Prostate gland (tissue), 2 donors: ENCODE data around the gene DMD. TPM values are rescaled to one million over a fixed set of nuclear protein-coding genes. Genes with fewer than 3 reads are reported as not detected.

Experiments used
- DNase-seq: peaks from one replicate; pipeline ENCODE4 v3.0.0-alpha.2; 2019; ENCODE audit warnings: low spot score
- H3K27ac ChIP-seq, 2 donors: fragments of 200-600 bp; sonication (generic); 2 replicates each; pipeline ENCODE4 v1.5.1; 2017 to 2019
- H3K27me3 ChIP-seq: fragments of 200-600 bp; sonication (generic); replicated peaks from 2 replicates; pipeline ENCODE4 v1.5.1; 2019; ENCODE audit not compliant: insufficient read depth
- H3K36me3 ChIP-seq, 2 donors: fragments of 200-600 bp; sonication (generic); 1 replicate in 1 of 2; 2 replicates in 1 of 2; pipeline versions ENCODE4 v1.5.1 to v1.8.1; 2017 to 2019
- H3K4me1 ChIP-seq: fragments of 200-600 bp; sonication (generic); replicated peaks from 2 replicates; pipeline ENCODE4 v1.5.1; 2019
- H3K4me3 ChIP-seq, 2 donors: fragments of 200-600 bp; sonication (generic); 2 replicates each; pipeline ENCODE4 v1.5.1; 2017 to 2019
- H3K9me3 ChIP-seq: fragments of 200-600 bp; sonication (generic); 2 replicates; pipeline ENCODE4 v1.5.1; 2017
- POLR2A ChIP-seq: fragments of 450-650 bp; IDR thresholded peaks from one replicate; pipeline ENCODE4 v1.6.1; 2016; ENCODE audit warnings: antibody characterized with exemption, mild to moderate bottlenecking
- POLR2AphosphoS5 ChIP-seq: sonication (generic); formaldehyde crosslinking; IDR thresholded peaks from one replicate; pipeline ENCODE4 v1.6.1; 2017; ENCODE audit warnings: antibody characterized with exemption
- WGBS: methylation state at CpG from one replicate; pipeline ENCODE4 v1.1.5; 2018; 5-methylcytosine and 5-hydroxymethylcytosine counted together
- intact Hi-C: fragments of 100-400 bp; cut with DNase I; formaldehyde crosslinking; loops from one replicate; pipeline ENCODE4 v1.14.2; 2022
- total RNA-seq, 2 donors: library from RNA; depleted of rRNA; stranded (reverse); fragments of >200 nt; gene quantifications; one replicate each; pipeline ENCODE4 v1.1.0, GENCODE V29; 2016
- TF ChIP-seq, protein P1 (sequence below), 4 experiments: fragments of 200-600 bp in 2 of 4; fragments of 450-650 bp in 2 of 4; sonication (generic) in 2 of 4; IDR thresholded peaks; 1 replicate in 3 of 4; 2 replicates in 1 of 4; pipeline ENCODE4 v1.5.1; 2016 to 2019; ENCODE audit warnings: antibody characterized with exemption in 4 of 4, mild to moderate bottlenecking in 2 of 4, moderate library complexity in 2 of 4

The DMD gene
- total RNA-seq, 2 donors from 2014 or later: 17.6 to 34.8 TPM

DNA sequence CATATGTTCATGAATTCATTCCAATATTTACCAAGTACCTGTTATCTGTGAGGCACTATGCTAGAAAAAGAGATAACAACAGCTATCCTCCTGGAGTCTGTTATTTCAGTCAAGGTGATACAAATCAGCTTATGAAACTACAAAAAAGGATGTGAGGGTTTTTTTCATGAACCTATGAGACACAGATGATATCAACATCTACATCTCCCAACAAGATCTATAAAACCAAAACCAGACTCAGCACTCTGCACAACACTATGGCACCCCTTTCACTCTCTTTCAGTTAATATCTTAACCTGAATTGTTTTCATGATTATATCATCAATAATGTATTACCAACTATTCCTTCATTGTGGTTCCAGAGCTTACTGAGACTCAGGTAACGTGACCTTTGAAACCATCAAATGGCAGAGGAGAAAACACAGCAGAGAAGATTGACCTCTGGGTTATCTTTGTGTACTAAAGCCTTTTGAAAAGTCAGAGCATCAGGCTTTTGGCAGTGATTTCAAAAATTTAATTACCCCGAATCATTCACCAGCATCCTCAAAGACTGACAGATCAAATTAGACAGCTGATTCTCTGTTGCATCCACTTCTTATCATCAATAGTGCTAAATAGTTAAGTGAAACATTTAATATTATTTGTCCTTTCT is 1894.9 kb downstream of the DMD start:
- Histone ChIP-seq H3K4me1 (no peaks in the 10 kb centered on the region), H3K27ac (no peak overlapping the region), H3K4me3 (no peak overlapping the region), H3K36me3 (no peaks in the 10 kb centered on the region), H3K9me3 (no peaks in the 10 kb centered on the region), H3K27me3 (no peaks in the 10 kb centered on the region)
- DNase-seq: no peak
- WGBS: 88% methylated on average over 2 of the region's 2 CpGs
- intact Hi-C loops: no loop called here
- TF ChIP-seq, protein P1, sequence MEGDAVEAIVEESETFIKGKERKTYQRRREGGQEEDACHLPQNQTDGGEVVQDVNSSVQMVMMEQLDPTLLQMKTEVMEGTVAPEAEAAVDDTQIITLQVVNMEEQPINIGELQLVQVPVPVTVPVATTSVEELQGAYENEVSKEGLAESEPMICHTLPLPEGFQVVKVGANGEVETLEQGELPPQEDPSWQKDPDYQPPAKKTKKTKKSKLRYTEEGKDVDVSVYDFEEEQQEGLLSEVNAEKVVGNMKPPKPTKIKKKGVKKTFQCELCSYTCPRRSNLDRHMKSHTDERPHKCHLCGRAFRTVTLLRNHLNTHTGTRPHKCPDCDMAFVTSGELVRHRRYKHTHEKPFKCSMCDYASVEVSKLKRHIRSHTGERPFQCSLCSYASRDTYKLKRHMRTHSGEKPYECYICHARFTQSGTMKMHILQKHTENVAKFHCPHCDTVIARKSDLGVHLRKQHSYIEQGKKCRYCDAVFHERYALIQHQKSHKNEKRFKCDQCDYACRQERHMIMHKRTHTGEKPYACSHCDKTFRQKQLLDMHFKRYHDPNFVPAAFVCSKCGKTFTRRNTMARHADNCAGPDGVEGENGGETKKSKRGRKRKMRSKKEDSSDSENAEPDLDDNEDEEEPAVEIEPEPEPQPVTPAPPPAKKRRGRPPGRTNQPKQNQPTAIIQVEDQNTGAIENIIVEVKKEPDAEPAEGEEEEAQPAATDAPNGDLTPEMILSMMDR (IDR thresholded peaks at IDR 0.05): no peak
- TF ChIP-seq POLR2A: no peak

DNA sequence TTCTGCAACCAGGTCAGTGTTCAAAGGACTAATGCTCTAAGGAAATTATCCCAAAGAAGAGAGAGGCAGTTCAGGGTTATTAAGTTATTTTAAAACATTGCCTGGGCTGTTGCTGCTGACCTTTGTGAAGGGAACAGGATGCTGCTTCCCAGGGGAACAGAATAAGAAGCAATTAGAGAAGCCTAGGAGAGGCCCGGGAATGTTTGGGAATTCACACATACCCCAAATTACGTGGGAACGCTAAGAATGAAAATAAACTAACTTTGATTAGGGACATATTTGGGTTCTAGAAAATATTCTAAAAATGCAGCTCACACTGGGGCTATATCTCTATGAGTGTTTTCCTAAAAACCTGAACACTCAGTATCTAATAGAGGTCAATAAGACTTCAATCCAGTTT is 1896.4 kb downstream of the DMD start:
- H3K4me1 ChIP-seq: no peaks in the 10 kb centered on the region
- no peak for DNase-seq
- H3K4me3 ChIP-seq: no peak overlapping the region
- intact Hi-C loops: no loop called here
- TF ChIP-seq, protein P1 (IDR thresholded peaks at IDR 0.05): no peak
- no peak for TF ChIP-seq POLR2AphosphoS5
- no peak for TF ChIP-seq POLR2A
- H3K36me3 ChIP-seq: no peaks in the 10 kb centered on the region
- 31% methylated on average over 3 of the region's 3 CpGs for WGBS
- no peak overlapping the region for H3K27ac ChIP-seq
- no peaks in the 10 kb centered on the region for H3K9me3 ChIP-seq
- no peaks in the 10 kb centered on the region for H3K27me3 ChIP-seq

DNA sequence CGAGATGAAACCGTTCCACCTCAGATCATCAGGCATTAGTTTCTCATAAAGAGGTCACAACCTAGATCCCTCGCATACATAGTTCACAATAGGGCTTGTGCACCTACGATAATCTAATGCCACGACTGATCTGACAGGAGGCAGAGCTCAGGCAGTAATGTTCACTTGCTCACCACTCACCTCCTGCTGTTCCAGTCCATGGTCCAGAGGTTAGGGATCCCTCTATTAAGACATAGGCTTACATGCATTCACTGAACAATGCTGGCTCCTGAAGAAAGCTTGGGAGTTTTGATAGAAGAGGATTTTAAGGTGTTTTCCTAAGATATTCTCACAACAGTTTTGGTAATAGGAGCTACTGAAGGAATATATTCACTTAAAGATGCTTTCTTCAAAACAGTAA is 1903.4 kb downstream of the DMD start:
- intact Hi-C loops: no loop called here
- TF ChIP-seq POLR2AphosphoS5 (no peak), POLR2A (no peak)
- TF ChIP-seq, protein P1 (IDR thresholded peaks at IDR 0.05): no peak
- Histone ChIP-seq H3K4me3 (no peak overlapping the region), H3K9me3 (no peaks in the 10 kb centered on the region), H3K27ac (no peak overlapping the region), H3K4me1 (no peaks in the 10 kb centered on the region), H3K27me3 (no peaks in the 10 kb centered on the region), H3K36me3 (no peaks in the 10 kb centered on the region)
- 84% methylated on average over 4 of the region's 5 CpGs for WGBS
- no peak for DNase-seq

DNA sequence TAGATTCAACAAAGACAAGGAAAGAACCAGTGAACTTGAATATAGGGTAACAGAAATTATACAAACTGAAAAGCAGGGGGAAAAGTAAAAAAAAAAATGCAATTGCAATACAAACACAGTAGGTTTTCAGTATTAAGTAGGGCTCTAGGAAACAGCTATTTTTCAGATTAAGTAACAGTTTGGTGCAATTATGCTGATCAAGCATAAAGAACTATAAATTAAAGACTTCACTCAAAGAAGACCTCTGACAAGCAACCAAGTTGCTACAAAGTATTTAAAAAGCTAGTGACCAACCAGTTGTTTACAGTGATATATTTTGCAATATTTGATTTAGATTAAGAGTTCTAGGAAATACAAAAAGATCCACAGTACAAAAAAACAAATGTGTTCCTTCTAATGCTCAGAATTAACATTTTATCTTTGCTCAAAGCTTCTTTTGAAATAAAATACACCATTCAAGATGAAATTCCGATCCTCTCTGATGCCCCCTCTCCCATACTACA is 1908.7 kb downstream of the DMD start:
- 95% methylated on average over 1 of the region's 1 CpG for WGBS
- H3K27ac ChIP-seq: no peak overlapping the region
- no peak overlapping the region for H3K4me3 ChIP-seq

More for the DNA sequence above, 1908.7 kb downstream of the DMD start:
- intact Hi-C loops: no loop called here
- H3K27me3 ChIP-seq: no peaks in the 10 kb centered on the region
- TF ChIP-seq POLR2AphosphoS5 (no peak), POLR2A (no peak)
- TF ChIP-seq, protein P1 (IDR thresholded peaks at IDR 0.05): no peak
- H3K9me3 ChIP-seq: no peaks in the 10 kb centered on the region
- DNase-seq: no peak
- no peaks in the 10 kb centered on the region for H3K36me3 ChIP-seq
- no peaks in the 10 kb centered on the region for H3K4me1 ChIP-seq
